Fibroblast of lung (primary cell): ENCODE data around the gene FAM221B. TPM values are rescaled to one million over a fixed set of nuclear protein-coding genes. Genes with fewer than 3 reads are reported as not detected.

Experiments
- DNase-seq, 2 donors: peaks; one replicate each; pipeline versions ENCODE4 v3.0.0 to v3.0.0-alpha.2; 2010; ENCODE audit warnings: low read depth in 2 of 2
- H2AFZ ChIP-seq: 2 replicates; pipeline ENCODE4 v1.5.1; 2012; ENCODE audit warnings: low read length, control low read depth, inconsistent platforms
- H3K27ac ChIP-seq: 2 replicates; pipeline ENCODE4 v1.5.1; 2011; ENCODE audit warnings: low read length, control low read depth; ENCODE audit not compliant: insufficient read depth
- H3K27me3 ChIP-seq: 2 replicates; pipeline ENCODE4 v1.5.1; 2011; ENCODE audit warnings: mild to moderate bottlenecking, low read length; ENCODE audit not compliant: control insufficient read depth, insufficient read depth
- H3K36me3 ChIP-seq: 2 replicates; pipeline ENCODE4 v1.5.1; 2011; ENCODE audit warnings: low read length; ENCODE audit not compliant: control insufficient read depth, insufficient read depth
- H3K4me1 ChIP-seq: 2 replicates; pipeline ENCODE4 v1.5.1; 2011; ENCODE audit warnings: low read length; ENCODE audit not compliant: control insufficient read depth, insufficient read depth; ENCODE audit errors: extremely low read depth
- H3K4me2 ChIP-seq: 2 replicates; pipeline ENCODE4 v1.5.1; 2011; ENCODE audit warnings: low read length, control low read depth; ENCODE audit not compliant: insufficient read depth; ENCODE audit errors: extremely low read depth
- H3K4me3 ChIP-seq, 4 experiments: fragments of 200-600 bp in 1 of 4; sonication (generic) in 1 of 4; replicated peaks in 1 of 4; 2 replicates each; pipeline ENCODE4 v1.5.1; 2011 to 2016; ENCODE audit warnings: low read length in 4 of 4, low read depth in 3 of 4, mild to moderate bottlenecking in 3 of 4, control low read depth in 2 of 4, inconsistent platforms in 1 of 4, mixed read lengths in 1 of 4; ENCODE audit not compliant: insufficient read depth in 1 of 4; ENCODE audit errors: control extremely low read depth in 1 of 4
- H3K79me2 ChIP-seq: 2 replicates; pipeline ENCODE4 v1.5.1; 2012; ENCODE audit warnings: mild to moderate bottlenecking, low read length, inconsistent platforms; ENCODE audit not compliant: control insufficient read depth, insufficient read depth
- H3K9ac ChIP-seq: 2 replicates; pipeline ENCODE4 v1.5.1; 2011; ENCODE audit warnings: mild to moderate bottlenecking, low read length, control low read depth; ENCODE audit not compliant: insufficient read depth
- H3K9me3 ChIP-seq: 2 replicates; pipeline ENCODE4 v1.5.1; 2012; ENCODE audit warnings: low read depth, low read length; ENCODE audit not compliant: control insufficient read depth, insufficient read depth
- H4K20me1 ChIP-seq: 2 replicates; pipeline ENCODE4 v1.5.1; 2011; ENCODE audit warnings: low read length; ENCODE audit not compliant: control insufficient read depth, insufficient read depth; ENCODE audit errors: extremely low read depth
- CTCF ChIP-seq, 2 donors: IDR thresholded peaks in 1 of 2; conservative IDR thresholded peaks in 1 of 2; 1 replicate in 1 of 2; 2 replicates in 1 of 2; pipeline ENCODE4 v1.5.1; 2011 to 2012; ENCODE audit warnings: low read length in 2 of 2, control low read depth in 1 of 2, inconsistent platforms in 1 of 2, low read depth in 1 of 2, mild to moderate bottlenecking in 1 of 2
- EZH2 ChIP-seq: IDR thresholded peaks from 2 replicates; pipeline ENCODE4 v1.5.1; 2012; ENCODE audit warnings: low read length, control low read depth, mild to moderate bottlenecking; ENCODE audit errors: missing control alignments
- polyA plus RNA-seq, 2 donors: library from polyadenylated mRNA; depleted of rRNA in 1 of 2; stranded (reverse) in 1 of 2; unstranded in 1 of 2; fragments of >200 nt; gene quantifications; 2 replicates each; pipeline ENCODE4 v1.2.1, GENCODE V29; 2011 to 2012; ENCODE audit warnings: missing spikeins in 1 of 2
- total RNA-seq: library from RNA; depleted of rRNA; stranded (reverse); fragments of >200 nt; gene quantifications from 2 replicates; pipeline ENCODE4 v1.2.1, GENCODE V29; 2014

Gene FAM221B
- total and polyA plus RNA-seq, 2 donors (not counting 1 experiment from before 2014, with no cell fraction given) = not detected

- Histone ChIP-seq H3K9ac (no peak overlapping the region), H3K27me3 (peaks cover 30% of the 10 kb centered on the region), H3K36me3 (no peaks in the 10 kb centered on the region), H4K20me1 (no peaks in the 10 kb centered on the region), H3K27ac (no peak overlapping the region), H2AFZ (no peak overlapping the region), H3K4me1 (no peaks in the 10 kb centered on the region), H3K4me2 (no peak overlapping the region), H3K4me3 (no peak overlapping the region), H3K79me2 (no peaks in the 10 kb centered on the region), H3K9me3 (no peaks in the 10 kb centered on the region)
- peak; percentile 4 to 21 for DNase-seq
- TF ChIP-seq CTCF (conservative IDR thresholded peaks at IDR 0.05 in 1 of 2, IDR thresholded peaks at IDR 0.05 in 1 of 2; ENCODE audit: low read depth in 1 of 2, low read length in 2 of 2) (peak in 1 of 2 donors; percentile 2), EZH2 (no peak)
Observed at GRCh38 chr9:35859310-35859989, 30.9 kb upstream of the FAM221B start.

GRCh38 chr9:35858458-35858857 is 29.9 kb upstream of the FAM221B start:
- TF ChIP-seq EZH2 (no peak), CTCF (conservative IDR thresholded peaks at IDR 0.05 in 1 of 2, IDR thresholded peaks at IDR 0.05 in 1 of 2; ENCODE audit: low read depth in 1 of 2, low read length in 2 of 2) (no peak)
- Histone ChIP-seq H3K4me3 (no peak overlapping the region), H3K9me3 (no peaks in the 10 kb centered on the region), H3K9ac (no peak overlapping the region), H3K27me3 (peaks cover 25% of the 10 kb centered on the region), H3K36me3 (no peaks in the 10 kb centered on the region), H4K20me1 (no peaks in the 10 kb centered on the region), H3K4me1 (no peaks in the 10 kb centered on the region), H2AFZ (no peak overlapping the region), H3K27ac (no peak overlapping the region), H3K4me2 (no peak overlapping the region), H3K79me2 (no peaks in the 10 kb centered on the region)
- DNase-seq = no peak

GRCh38 chr9:35856882-35857281 is 28.4 kb upstream of the FAM221B start:
- H3K27ac ChIP-seq = no peak overlapping the region
- no peaks in the 10 kb centered on the region for H4K20me1 ChIP-seq
- no peak overlapping the region for H3K4me3 ChIP-seq
- H3K4me2 ChIP-seq = no peak overlapping the region
- peaks cover 18% of the 10 kb centered on the region for H3K27me3 ChIP-seq
- no peak overlapping the region for H3K9ac ChIP-seq
- no peaks in the 10 kb centered on the region for H3K36me3 ChIP-seq
- no peaks in the 10 kb centered on the region for H3K4me1 ChIP-seq
- H3K9me3 ChIP-seq = no peaks in the 10 kb centered on the region
- TF ChIP-seq EZH2 (no peak), CTCF (conservative IDR thresholded peaks at IDR 0.05 in 1 of 2, IDR thresholded peaks at IDR 0.05 in 1 of 2; ENCODE audit: low read depth in 1 of 2, low read length in 2 of 2) (no peak)
- no peak overlapping the region for H2AFZ ChIP-seq
- no peak for DNase-seq
- H3K79me2 ChIP-seq = no peaks in the 10 kb centered on the region
